GM12892 (cell line): Measurements from ENCODE around the gene INTS11.
"Not testable (repeated sequence)": the region's sequence is repeated elsewhere in the genome, so short reads cannot be mapped to it uniquely, and the experiment has no call there.

Experiments
- POLR2A ChIP-seq: IDR thresholded peaks from 2 replicates; pipeline ENCODE4 v1.6.1; 2011; ENCODE audit warnings: low read depth, low read length, control low read depth
- POLR2AphosphoS5 ChIP-seq: IDR thresholded peaks from 2 replicates; pipeline ENCODE4 v1.6.1; 2011; ENCODE audit warnings: low read depth, low read length, control low read depth
- TAF1 ChIP-seq: IDR thresholded peaks from 2 replicates; pipeline ENCODE4 v1.6.1; 2011; ENCODE audit warnings: low read depth, mild to moderate bottlenecking, control low read depth, low read length, borderline replicate concordance

DNA sequence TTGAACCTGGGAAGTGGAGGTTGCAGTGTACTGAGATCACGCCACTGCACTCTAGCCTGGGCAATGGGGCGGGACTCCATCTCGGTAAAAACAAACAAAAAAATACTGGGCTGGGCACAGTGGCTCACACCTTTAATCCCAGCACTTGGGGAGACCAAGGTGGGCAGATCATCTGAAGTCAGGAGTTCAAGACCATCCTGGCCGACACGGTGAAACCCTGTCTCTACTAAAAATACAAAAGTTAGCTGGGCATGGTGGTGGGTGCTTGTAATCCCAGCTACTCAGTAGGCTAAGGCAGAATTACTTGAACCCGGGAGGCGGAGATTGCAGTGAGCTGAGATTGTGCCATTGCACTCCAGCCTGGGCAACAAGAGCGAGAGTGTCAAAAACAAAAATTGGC lies 8.3 kb downstream of the INTS11 start:
- TF ChIP-seq POLR2AphosphoS5, POLR2A, TAF1: not testable (repeated sequence)
